Nephron (organoid): ENCODE data around the gene DAD1.
A peak's percentile ranks its signal among the peaks of the same experiment; 100 is the strongest.
"Not testable (repeated sequence)": the region's sequence is repeated elsewhere in the genome, so short reads cannot be mapped to it uniquely, and the experiment has no call there.

Experiments used
- H3K27ac Mint-ChIP-seq, 3 experiments: 2 replicates each; pipeline ENCODE4 v1.8.0; 2020; ENCODE audit warnings: mixed read lengths in 3 of 3, mild to moderate bottlenecking in 2 of 3, moderate library complexity in 1 of 3
- H3K27me3 Mint-ChIP-seq: 2 replicates; pipeline ENCODE4 v1.8.0; 2021; ENCODE audit warnings: low read depth, mild to moderate bottlenecking, moderate library complexity, mixed read lengths
- H3K36me3 Mint-ChIP-seq: 2 replicates; pipeline ENCODE4 v1.8.0; 2020; ENCODE audit warnings: low read depth, mixed read lengths
- H3K4me1 Mint-ChIP-seq: 2 replicates; pipeline ENCODE4 v1.8.0; 2020; ENCODE audit warnings: mixed read lengths
- H3K4me3 Mint-ChIP-seq, 3 experiments: 2 replicates each; pipeline ENCODE4 v1.8.0; 2020; ENCODE audit warnings: mild to moderate bottlenecking in 3 of 3, mixed read lengths in 3 of 3, moderate library complexity in 2 of 3
- H3K9me3 Mint-ChIP-seq: 2 replicates; pipeline ENCODE4 v1.8.0; 2020; ENCODE audit warnings: mixed read lengths
- CTCF ChIP-seq, 3 experiments: fragments of 200-600 bp; sonication (generic); IDR thresholded peaks; one replicate each; pipeline ENCODE4 v1.5.0; 2021; ENCODE audit warnings: antibody characterized with exemption in 3 of 3; ENCODE audit not compliant: unreplicated experiment in 3 of 3

Gene DAD1

GRCh38 chr14:22570132-22570949, 18.7 kb downstream of the DAD1 start:
- no peak overlapping the region for H3K4me3 Mint-ChIP-seq
- H3K27me3 Mint-ChIP-seq = no peaks in the 10 kb centered on the region
- no peaks in the 10 kb centered on the region for H3K9me3 Mint-ChIP-seq
- peaks cover 14% of the 10 kb centered on the region for H3K4me1 Mint-ChIP-seq
- peaks cover 51% of the 10 kb centered on the region for H3K36me3 Mint-ChIP-seq
- peak; percentile 73 to 85 (median 79) for TF ChIP-seq CTCF (IDR thresholded peaks at IDR 0.05; ENCODE audit: unreplicated experiment in 3 of 3)
- peak overlapping the region; percentile 66 to 80 (median 73) for H3K27ac Mint-ChIP-seq

GRCh38 chr14:22569737-22570131, 19.3 kb downstream of the DAD1 start:
- peaks cover 54% of the 10 kb centered on the region for H3K36me3 Mint-ChIP-seq
- no peak for TF ChIP-seq CTCF (IDR thresholded peaks at IDR 0.05; ENCODE audit: unreplicated experiment in 3 of 3)
- no peaks in the 10 kb centered on the region for H3K27me3 Mint-ChIP-seq
- H3K4me3 Mint-ChIP-seq = no peak overlapping the region
- peaks cover 20% of the 10 kb centered on the region for H3K4me1 Mint-ChIP-seq
- no peaks in the 10 kb centered on the region for H3K9me3 Mint-ChIP-seq
- no peak overlapping the region for H3K27ac Mint-ChIP-seq

- H3K4me3 Mint-ChIP-seq = no peak overlapping the region
Observed at GRCh38 chr14:22569106-22569736, 19.8 kb downstream of the DAD1 start.

GRCh38 chr14:22567437-22567836, 21.6 kb downstream of the DAD1 start:
- Mint-ChIP-seq H3K36me3 (peaks cover 40% of the 10 kb centered on the region), H3K9me3 (no peaks in the 10 kb centered on the region), H3K4me3 (no peak overlapping the region), H3K27me3 (no peaks in the 10 kb centered on the region), H3K4me1 (peaks cover 28% of the 10 kb centered on the region), H3K27ac (peak overlapping the region; percentile 32 to 82 (median 65))
- TF ChIP-seq CTCF (IDR thresholded peaks at IDR 0.05; ENCODE audit: unreplicated experiment in 3 of 3) = no peak

More at GRCh38 chr14:22569106-22569736, 19.8 kb downstream of the DAD1 start:
- H3K27ac Mint-ChIP-seq = peak overlapping the region in 2 of 3 experiments; percentile 15 to 68
- H3K9me3 Mint-ChIP-seq = no peaks in the 10 kb centered on the region
- peaks cover 54% of the 10 kb centered on the region for H3K36me3 Mint-ChIP-seq
- TF ChIP-seq CTCF (IDR thresholded peaks at IDR 0.05; ENCODE audit: unreplicated experiment in 3 of 3) = no peak
- H3K4me1 Mint-ChIP-seq = peaks cover 26% of the 10 kb centered on the region
- H3K27me3 Mint-ChIP-seq = no peaks in the 10 kb centered on the region

- H3K4me3 Mint-ChIP-seq = no peak overlapping the region
- peaks cover 29% of the 10 kb centered on the region for H3K4me1 Mint-ChIP-seq
- TF ChIP-seq CTCF (IDR thresholded peaks at IDR 0.05; ENCODE audit: unreplicated experiment in 3 of 3) = no peak
- H3K27ac Mint-ChIP-seq = peak overlapping the region; percentile 32 to 66 (median 65)
- no peaks in the 10 kb centered on the region for H3K27me3 Mint-ChIP-seq
- H3K9me3 Mint-ChIP-seq = no peaks in the 10 kb centered on the region
- peaks cover 37% of the 10 kb centered on the region for H3K36me3 Mint-ChIP-seq
Observed at GRCh38 chr14:22566845-22567244, 22.2 kb downstream of the DAD1 start.

GRCh38 chr14:22566266-22566665, 22.8 kb downstream of the DAD1 start:
- not testable (repeated sequence) for H3K27me3 Mint-ChIP-seq, H3K4me3 Mint-ChIP-seq, H3K9me3 Mint-ChIP-seq
- peaks cover 41% of the 10 kb centered on the region for H3K36me3 Mint-ChIP-seq
- peak overlapping the region; percentile 71 to 94 (median 86) for H3K27ac Mint-ChIP-seq
- peaks cover 35% of the 10 kb centered on the region for H3K4me1 Mint-ChIP-seq
